ENCODE measurements around the gene GLB1L3. TPM values are rescaled to one million over a fixed set of nuclear protein-coding genes. Genes with fewer than 3 reads are reported as not detected.
A peak's percentile ranks its signal among the peaks of the same experiment; 100 is the strongest.

The GLB1L3 gene
- total RNA-seq, 1 donor from 2014 or later, result not detected

- H3K36me3 ChIP-seq, result peaks cover 67% of the 10 kb centered on the region
- H3K4me1 ChIP-seq, result peaks cover 21% of the 10 kb centered on the region
- no peak for TF ChIP-seq CTCF (IDR thresholded peaks at IDR 0.05; ENCODE audit: borderline replicate concordance)
- DNase-seq, result no peak
- H3K9me3 ChIP-seq (replicated peaks), result no peaks in the 10 kb centered on the region
- intact Hi-C loops (cut with micrococcal nuclease), result no loop called here
- H3K27ac ChIP-seq (replicated peaks), result no peak overlapping the region
- H3K27me3 ChIP-seq (ENCODE audit: low read depth), result no peaks in the 10 kb centered on the region
- no peak overlapping the region for H3K4me3 ChIP-seq
Observed at GRCh38 chr11:134258577-134258976, 17.6 kb upstream of the GLB1L3 start.

GRCh38 chr11:134260503-134260902 is 15.7 kb upstream of the GLB1L3 start:
- Histone ChIP-seq H3K27ac (replicated peaks) (no peak overlapping the region), H3K4me3 (no peak overlapping the region), H3K36me3 (peaks cover 73% of the 10 kb centered on the region), H3K4me1 (peaks cover 2% of the 10 kb centered on the region), H3K9me3 (replicated peaks) (no peaks in the 10 kb centered on the region), H3K27me3 (ENCODE audit: low read depth) (no peaks in the 10 kb centered on the region)
- no peak for DNase-seq
- intact Hi-C loops (cut with micrococcal nuclease), result no loop called here
- no peak for TF ChIP-seq CTCF (IDR thresholded peaks at IDR 0.05; ENCODE audit: borderline replicate concordance)

- no peaks in the 10 kb centered on the region for H3K9me3 ChIP-seq (replicated peaks)
- intact Hi-C loops (cut with micrococcal nuclease), result no loop called here
- peaks cover 73% of the 10 kb centered on the region for H3K36me3 ChIP-seq
- H3K4me1 ChIP-seq, result no peaks in the 10 kb centered on the region
- no peak overlapping the region for H3K27ac ChIP-seq (replicated peaks)
- no peak overlapping the region for H3K4me3 ChIP-seq
- TF ChIP-seq CTCF (IDR thresholded peaks at IDR 0.05; ENCODE audit: borderline replicate concordance), result no peak
- H3K27me3 ChIP-seq (ENCODE audit: low read depth), result no peaks in the 10 kb centered on the region
- DNase-seq, result no peak
Observed at GRCh38 chr11:134260983-134261382, 15.2 kb upstream of the GLB1L3 start.

- TF ChIP-seq CTCF (IDR thresholded peaks at IDR 0.05; ENCODE audit: borderline replicate concordance), result peak; percentile 42
- DNase-seq, result no peak
- no peak overlapping the region for H3K27ac ChIP-seq (replicated peaks)
- intact Hi-C loops (cut with micrococcal nuclease), result no loop called here
- H3K27me3 ChIP-seq (ENCODE audit: low read depth), result no peaks in the 10 kb centered on the region
- H3K4me1 ChIP-seq, result no peaks in the 10 kb centered on the region
- H3K36me3 ChIP-seq, result peaks cover 71% of the 10 kb centered on the region
- H3K9me3 ChIP-seq (replicated peaks), result no peaks in the 10 kb centered on the region
- no peak overlapping the region for H3K4me3 ChIP-seq
Observed at GRCh38 chr11:134261626-134262488, 14.3 kb upstream of the GLB1L3 start.

- no peak for DNase-seq
- no peaks in the 10 kb centered on the region for H3K4me1 ChIP-seq
- no peaks in the 10 kb centered on the region for H3K9me3 ChIP-seq (replicated peaks)
- H3K27ac ChIP-seq (replicated peaks), result no peak overlapping the region
- peaks cover 11% of the 10 kb centered on the region for H3K27me3 ChIP-seq (ENCODE audit: low read depth)
- intact Hi-C loops (cut with micrococcal nuclease), result no loop called here
- peaks cover 38% of the 10 kb centered on the region for H3K36me3 ChIP-seq
- no peak overlapping the region for H3K4me3 ChIP-seq
- TF ChIP-seq CTCF (IDR thresholded peaks at IDR 0.05; ENCODE audit: borderline replicate concordance), result no peak
Observed at GRCh38 chr11:134264966-134265764, 11.0 kb upstream of the GLB1L3 start.

Data from left ventricle myocardium inferior (tissue), 1 donor.